Measurements from ENCODE around the gene C13orf42.

Gene C13orf42

GRCh38 chr13:51033421-51034185 lies 77.5 kb downstream of the C13orf42 start:
- DNase-seq (no peak), ATAC-seq (no peak)

GRCh38 chr13:51032831-51033230 lies 78.2 kb downstream of the C13orf42 start:
- ATAC-seq = no peak
- DNase-seq = no peak
